GM12873 (cell line): ENCODE measurements around the gene PTOV1.

Experiments
- CTCF ChIP-seq: IDR thresholded peaks from 2 replicates; pipeline ENCODE4 v1.5.1; 2012; ENCODE audit warnings: low read depth, mild to moderate bottlenecking, moderate library complexity, low read length, control low read depth; ENCODE audit not compliant: insufficient read depth; ENCODE audit errors: missing control alignments

PTOV1 gene

DNA sequence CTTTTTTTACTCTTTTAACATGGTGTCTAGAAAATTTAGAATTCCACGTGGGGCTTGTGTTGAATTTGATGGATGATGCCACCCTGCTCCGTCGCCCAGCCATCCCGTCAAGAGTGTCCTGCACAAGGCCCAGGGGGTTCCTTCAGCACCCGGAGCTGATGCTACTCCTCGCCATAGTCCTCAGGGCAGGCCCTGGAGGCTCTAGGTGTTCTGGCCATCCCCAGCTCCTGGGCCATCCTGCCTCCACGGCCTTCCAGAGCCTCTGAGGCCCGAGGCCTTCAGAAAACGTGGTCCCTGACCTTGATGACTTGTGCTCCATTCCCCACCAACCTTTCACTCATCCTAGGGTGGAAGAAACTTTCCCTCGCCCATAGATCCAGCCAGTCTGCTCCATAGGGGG is 22.9 kb downstream of the PTOV1 start:
- no peak for TF ChIP-seq CTCF

DNA sequence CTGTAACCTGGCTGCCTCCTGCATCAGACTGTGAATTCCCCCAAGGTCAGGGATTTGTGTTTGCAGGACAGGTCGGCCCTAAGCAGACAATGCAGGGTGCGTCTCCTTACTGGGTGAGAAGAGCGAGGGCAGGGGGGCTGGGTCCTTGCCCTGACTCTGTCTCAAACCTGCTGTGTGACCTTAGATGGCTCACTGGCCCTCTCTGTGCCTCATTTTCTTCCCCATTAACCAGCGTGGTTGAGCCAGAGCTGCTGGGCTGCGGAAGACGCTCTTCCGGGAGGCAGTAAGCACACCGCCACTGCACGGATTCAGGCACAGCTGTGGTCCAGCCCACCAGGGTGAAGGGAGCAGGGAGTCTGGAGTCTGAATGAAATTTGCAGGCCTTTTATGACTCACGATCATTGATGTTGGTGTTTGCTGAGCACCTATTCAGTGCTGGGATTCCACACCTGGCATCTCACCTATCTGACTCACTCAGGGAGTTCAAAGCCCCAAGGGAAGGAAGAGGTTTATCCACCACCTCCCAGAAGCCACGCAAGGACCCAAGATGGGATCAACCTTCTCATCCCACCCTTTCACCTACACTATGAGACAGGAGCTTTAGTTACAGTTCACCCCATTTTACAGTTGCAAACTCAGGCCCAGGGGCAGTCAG is 23.7 kb downstream of the PTOV1 start:
- no peak for TF ChIP-seq CTCF

- no peak for TF ChIP-seq CTCF
Measured at GRCh38 chr19:49875177-49875576, 24.2 kb downstream of the PTOV1 start.

- TF ChIP-seq CTCF: no peak
Measured at GRCh38 chr19:49875857-49876421, 25.0 kb downstream of the PTOV1 start.

- TF ChIP-seq CTCF: no peak
Measured at GRCh38 chr19:49876422-49877019, 25.6 kb downstream of the PTOV1 start.

- TF ChIP-seq CTCF: no peak
Measured at GRCh38 chr19:49877020-49877878, 26.3 kb downstream of the PTOV1 start, which contains the start of the genes AKT1S1 and TBC1D17. TSS of gene AKT1S1 (minus strand) at chr19:49877355. CDS start at chr19:49873295, 4,060 bp downstream. TSS of gene TBC1D17 (plus strand) at chr19:49877702. CDS start at chr19:49877724, 22 bp downstream.
